Retina (tissue), 1 donor: ENCODE measurements around the gene TMIGD3.
"Not testable (repeated sequence)": the region's sequence is repeated elsewhere in the genome, so short reads cannot be mapped to it uniquely, and the experiment has no call there.

ENCODE experiments used
- DNase-seq: peaks from one replicate; pipeline ENCODE4 v3.0.0-alpha.2; 2016

The TMIGD3 gene

GRCh38 chr1:111503585-111504060 is at the start of gene TMIGD3, which contains the start of gene ADORA3:
Gene TMIGD3, minus strand, starts transcription at chr1:111503633. Its CDS starts 279 bp downstream, at chr1:111503354.
Gene ADORA3, minus strand, starts transcription at chr1:111503633. Its CDS starts 279 bp downstream, at chr1:111503354.
- DNase-seq = no peak

GRCh38 chr1:111553196-111553595 is 49.8 kb upstream of the TMIGD3 start:
- no peak for DNase-seq

GRCh38 chr1:111552587-111552986 is 49.2 kb upstream of the TMIGD3 start:
- no peak for DNase-seq

- DNase-seq = no peak
Observed at GRCh38 chr1:111551623-111552411, 48.4 kb upstream of the TMIGD3 start.

GRCh38 chr1:111547786-111548185 is 44.4 kb upstream of the TMIGD3 start:
- not testable (repeated sequence) for DNase-seq

GRCh38 chr1:111542187-111542586 is 38.8 kb upstream of the TMIGD3 start:
- DNase-seq = no peak

GRCh38 chr1:111541721-111542120 is 38.3 kb upstream of the TMIGD3 start:
- DNase-seq = no peak

GRCh38 chr1:111540928-111541327 is 37.5 kb upstream of the TMIGD3 start:
- DNase-seq = no peak

GRCh38 chr1:111538343-111539025 is 35.1 kb upstream of the TMIGD3 start:
- DNase-seq = no peak

- peak; percentile 41 for DNase-seq
Observed at GRCh38 chr1:111535256-111536191, 32.1 kb upstream of the TMIGD3 start.

- no peak for DNase-seq
Observed at GRCh38 chr1:111520053-111520452, 16.6 kb upstream of the TMIGD3 start.

GRCh38 chr1:111517469-111518225 is 14.2 kb upstream of the TMIGD3 start:
- DNase-seq = no peak

GRCh38 chr1:111516005-111516535 is 12.6 kb upstream of the TMIGD3 start:
- no peak for DNase-seq

GRCh38 chr1:111515291-111516004 is 12.0 kb upstream of the TMIGD3 start:
- peak; percentile 81 for DNase-seq

GRCh38 chr1:111513410-111514020 is 10.1 kb upstream of the TMIGD3 start:
- no peak for DNase-seq

- DNase-seq = no peak
Observed at GRCh38 chr1:111512931-111513330, 9.5 kb upstream of the TMIGD3 start.

GRCh38 chr1:111512132-111512889 is 8.9 kb upstream of the TMIGD3 start:
- DNase-seq = no peak

- DNase-seq = no peak
Observed at GRCh38 chr1:111511370-111511769, 7.9 kb upstream of the TMIGD3 start.

GRCh38 chr1:111509997-111510375 is 6.6 kb upstream of the TMIGD3 start:
- no peak for DNase-seq
